Measurements from ENCODE around the gene MED16. TPM values are rescaled to one million over a fixed set of nuclear protein-coding genes. Genes with fewer than 3 reads are reported as not detected.
"Not testable (repeated sequence)": the region's sequence is repeated elsewhere in the genome, so short reads cannot be mapped to it uniquely, and the experiment has no call there.

Gene MED16
- total RNA-seq, 1 experiment from 2014 or later: 66.9 TPM

GRCh38 chr19:821231-821824, 71.7 kb downstream of the MED16 start:
- ChIA-PET CTCF (no interaction called here), POLR2A (interaction anchor here (0.6 kb wide), 1 partner anchor 444 kb away, joined by 3 read pairs; no protein-coding TSS in a partner anchor)
- H3K36me3 Mint-ChIP-seq: peaks cover 4% of the 10 kb centered on the region; the same call in 1 of the 2 replicates
- ATAC-seq (peak; percentile 24), DNase-seq (ENCODE audit: low spot score) (no peak)
- peaks cover 4% of the 10 kb centered on the region for H3K9me3 Mint-ChIP-seq
- peaks cover 7% of the 10 kb centered on the region for H3K4me1 Mint-ChIP-seq
- no peak overlapping the region for H3K27ac Mint-ChIP-seq
- TF ChIP-seq ARID4B (CRISPR knock-in tag; IDR thresholded peaks at IDR 0.05; ENCODE audit: borderline replicate concordance) (no peak), CREM (CRISPR knock-in tag; IDR thresholded peaks at IDR 0.05) (no peak), OVOL2 (CRISPR knock-in tag; IDR thresholded peaks at IDR 0.05; ENCODE audit: borderline replicate concordance) (no peak), JAZF1 (CRISPR knock-in tag; IDR thresholded peaks at IDR 0.05) (no peak), STAT6 (CRISPR knock-in tag; conservative IDR thresholded peaks at IDR 0.05; ENCODE audit: low read depth) (no peak), E2F4 (CRISPR knock-in tag; IDR thresholded peaks at IDR 0.05; ENCODE audit: borderline replicate concordance, low read depth) (no peak), CREB1 (CRISPR knock-in tag; IDR thresholded peaks at IDR 0.05) (no peak)
- peak overlapping the region; percentile 66 for H3K4me3 Mint-ChIP-seq
- H3K27me3 Mint-ChIP-seq (ENCODE audit: low read depth): no peaks in the 10 kb centered on the region

GRCh38 chr19:820212-820611, 72.8 kb downstream of the MED16 start:
- POLR2A ChIA-PET; H3K27me3 Mint-ChIP-seq (ENCODE audit: low read depth); H3K9me3 Mint-ChIP-seq; CTCF ChIA-PET; H3K4me1 Mint-ChIP-seq; H3K36me3 Mint-ChIP-seq; H3K27ac Mint-ChIP-seq; ATAC-seq; DNase-seq (ENCODE audit: low spot score): not testable (repeated sequence)
- peak; percentile 78 for TF ChIP-seq ZNF121 (CRISPR knock-in tag; IDR thresholded peaks at IDR 0.05)
- peak overlapping the region; percentile 66 for H3K4me3 Mint-ChIP-seq

Other genes with a start within 250 kb of the MED16 start
- 66.7 to 84.4 TPM (median 68.1 TPM) in 3 replicates for gene RNF126, start 230.0 kb downstream of the MED16 start, total RNA-seq (2021)
- 8.7 to 12.2 TPM (median 10.1 TPM) in 3 replicates for gene FSTL3, start 216.8 kb downstream of the MED16 start, total RNA-seq (2021)
- gene PRSS57, start 197.7 kb downstream of the MED16 start, total RNA-seq (2021): not detected in 3 replicates
- 17.7 to 25.6 TPM (median 22.1 TPM) in 3 replicates for gene PALM, start 184.3 kb downstream of the MED16 start, total RNA-seq (2021)
- gene MISP, start 142.1 kb downstream of the MED16 start, total RNA-seq (2021): 0.66 to 0.78 TPM (median 0.70 TPM) in 3 replicates
- 663 to 692 TPM (median 680 TPM) in 3 replicates for gene PTBP1, start 95.7 kb downstream of the MED16 start, total RNA-seq (2021)
- 60.6 to 86.8 TPM (median 83.9 TPM) in 3 replicates for gene PLPPR3, start 71.2 kb downstream of the MED16 start, total RNA-seq (2021)
- gene AZU1, start 65.3 kb downstream of the MED16 start, total RNA-seq (2021): 1.2 to 3.3 TPM (median 2.5 TPM) in 3 replicates
- gene PRTN3, start 52.2 kb downstream of the MED16 start, total RNA-seq (2021): 0.53 to 0.82 TPM (median 0.61 TPM) in 3 replicates
- not detected in 3 replicates for gene ELANE, start 40.9 kb downstream of the MED16 start, total RNA-seq (2021)
- 1.7 to 2.7 TPM (median 2.5 TPM) in 3 replicates for gene CFD, start 33.5 kb downstream of the MED16 start, total RNA-seq (2021)
- gene RNU6-9, start 297 bp upstream of the MED16 start, total RNA-seq (2021): not detected in 3 replicates
- gene R3HDM4, start 20.0 kb upstream of the MED16 start, total RNA-seq (2021): 85.5 to 99.5 TPM (median 88.3 TPM) in 3 replicates
- 2.9 to 4.4 TPM (median 3.6 TPM) in 3 replicates for gene KISS1R, start 24.1 kb upstream of the MED16 start, total RNA-seq (2021)
- 102 to 116 TPM (median 113 TPM) in 3 replicates for gene ARID3A, start 32.8 kb upstream of the MED16 start, total RNA-seq (2021)
- 140 to 147 TPM (median 146 TPM) in 3 replicates for gene WDR18, start 91.2 kb upstream of the MED16 start, total RNA-seq (2021)
- 1.9 to 2.5 TPM (median 2.4 TPM) in 3 replicates for gene GRIN3B, start 107.2 kb upstream of the MED16 start, total RNA-seq (2021)
- 176 to 202 TPM (median 191 TPM) in 3 replicates for gene TMEM259, start 127.9 kb upstream of the MED16 start, total RNA-seq (2021)
- not detected in 3 replicates for gene RNU6-2, start 128.3 kb upstream of the MED16 start, total RNA-seq (2021)
- gene CNN2, start 133.4 kb upstream of the MED16 start, total RNA-seq (2021): 387 to 391 TPM (median 390 TPM) in 3 replicates
- 40.3 to 45.0 TPM (median 41.3 TPM) in 3 replicates for gene ABCA7, start 146.9 kb upstream of the MED16 start, total RNA-seq (2021)
- 40.9 to 46.4 TPM (median 44.1 TPM) in 3 replicates for gene ARHGAP45, start 174.0 kb upstream of the MED16 start, total RNA-seq (2021)
- 275 to 291 TPM (median 287 TPM) in 3 replicates for gene POLR2E, start 202.2 kb upstream of the MED16 start, total RNA-seq (2021)
- 363 to 377 TPM (median 368 TPM) in 3 replicates for gene GPX4, start 210.8 kb upstream of the MED16 start, total RNA-seq (2021)

Data from WTC11 (cell line).